Measurements from ENCODE around the gene ATRX.
"Not testable (repeated sequence)": the region's sequence is repeated elsewhere in the genome, so short reads cannot be mapped to it uniquely, and the experiment has no call there.

ATRX gene

DNA sequence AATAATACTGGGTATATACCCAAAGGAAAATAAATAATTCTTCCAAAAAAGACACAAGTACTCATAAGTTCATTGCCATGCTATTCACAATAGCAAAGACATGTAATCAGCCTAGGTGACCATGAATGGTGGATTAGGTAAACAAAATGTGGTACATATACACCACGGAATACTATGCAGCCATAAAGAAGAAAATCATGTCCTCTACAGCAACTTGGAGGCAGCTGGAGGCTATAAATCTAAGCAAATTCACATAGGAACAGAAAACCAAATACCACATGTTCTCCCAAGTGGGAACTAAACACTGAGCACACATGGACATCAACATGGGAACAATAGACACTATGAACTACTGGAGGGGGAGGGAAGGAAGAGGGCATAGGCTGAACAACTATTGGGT is 146.2 kb downstream of the ATRX start:
- TF ChIP-seq, protein P1, sequence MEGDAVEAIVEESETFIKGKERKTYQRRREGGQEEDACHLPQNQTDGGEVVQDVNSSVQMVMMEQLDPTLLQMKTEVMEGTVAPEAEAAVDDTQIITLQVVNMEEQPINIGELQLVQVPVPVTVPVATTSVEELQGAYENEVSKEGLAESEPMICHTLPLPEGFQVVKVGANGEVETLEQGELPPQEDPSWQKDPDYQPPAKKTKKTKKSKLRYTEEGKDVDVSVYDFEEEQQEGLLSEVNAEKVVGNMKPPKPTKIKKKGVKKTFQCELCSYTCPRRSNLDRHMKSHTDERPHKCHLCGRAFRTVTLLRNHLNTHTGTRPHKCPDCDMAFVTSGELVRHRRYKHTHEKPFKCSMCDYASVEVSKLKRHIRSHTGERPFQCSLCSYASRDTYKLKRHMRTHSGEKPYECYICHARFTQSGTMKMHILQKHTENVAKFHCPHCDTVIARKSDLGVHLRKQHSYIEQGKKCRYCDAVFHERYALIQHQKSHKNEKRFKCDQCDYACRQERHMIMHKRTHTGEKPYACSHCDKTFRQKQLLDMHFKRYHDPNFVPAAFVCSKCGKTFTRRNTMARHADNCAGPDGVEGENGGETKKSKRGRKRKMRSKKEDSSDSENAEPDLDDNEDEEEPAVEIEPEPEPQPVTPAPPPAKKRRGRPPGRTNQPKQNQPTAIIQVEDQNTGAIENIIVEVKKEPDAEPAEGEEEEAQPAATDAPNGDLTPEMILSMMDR (IDR thresholded peaks at IDR 0.05; ENCODE audit: low read depth, low read length), result no peak
- H3K4me3 ChIP-seq (ENCODE audit: low read depth, low read length), result no peak overlapping the region

DNA sequence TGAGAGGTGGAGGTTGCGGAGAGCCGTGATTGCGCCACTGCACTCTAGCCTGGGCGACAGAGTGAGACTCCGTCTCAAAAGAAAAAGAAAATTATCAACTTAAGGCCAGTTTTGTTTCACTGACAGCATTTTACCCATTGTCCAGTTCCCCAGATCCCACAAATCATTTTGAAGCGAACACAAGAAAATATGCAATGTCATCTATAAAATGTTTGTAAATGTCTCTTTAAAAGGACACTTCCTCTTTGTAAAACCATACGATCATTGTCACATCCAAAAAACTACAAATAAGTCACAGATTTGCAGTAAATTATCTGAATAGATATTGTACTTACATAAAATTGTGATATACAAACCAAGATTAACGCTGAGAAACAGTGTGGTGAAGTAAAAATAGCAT is 147.6 kb downstream of the ATRX start:
- H3K4me3 ChIP-seq (ENCODE audit: low read depth, low read length), result no peak overlapping the region
- TF ChIP-seq, protein P1 (IDR thresholded peaks at IDR 0.05; ENCODE audit: low read depth, low read length), result no peak

- TF ChIP-seq, protein P1 (IDR thresholded peaks at IDR 0.05; ENCODE audit: low read depth, low read length), result no peak
- no peak overlapping the region for H3K4me3 ChIP-seq (ENCODE audit: low read depth, low read length)
Measured at GRCh38 chrX:77635373-77635772, 150.6 kb downstream of the ATRX start.

- no peak overlapping the region for H3K4me3 ChIP-seq (ENCODE audit: low read depth, low read length)
- TF ChIP-seq, protein P1 (IDR thresholded peaks at IDR 0.05; ENCODE audit: low read depth, low read length), result no peak
Measured at GRCh38 chrX:77628294-77629025, 157.6 kb downstream of the ATRX start.

GRCh38 chrX:77622672-77623071 is 163.3 kb downstream of the ATRX start:
- no peak overlapping the region for H3K4me3 ChIP-seq (ENCODE audit: low read depth, low read length)

DNA sequence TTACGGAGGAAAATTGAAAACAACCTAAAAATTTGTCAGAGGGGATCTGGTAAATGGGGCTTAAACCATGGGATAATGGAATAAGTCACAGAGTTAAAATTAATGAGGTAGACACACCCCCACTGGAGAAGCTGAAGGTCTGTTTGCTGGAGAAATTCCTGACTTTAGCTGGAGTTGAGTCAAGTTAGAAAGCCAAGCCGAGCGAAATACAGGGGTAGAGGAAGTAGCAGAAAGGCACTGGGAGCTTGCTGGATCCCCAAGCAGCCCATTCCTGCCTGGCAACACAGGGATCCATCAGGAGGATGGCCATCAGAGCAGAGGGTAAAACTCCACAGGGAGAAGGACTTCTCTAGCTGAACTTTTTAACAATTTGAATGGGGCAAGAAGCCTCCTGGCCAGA is 163.8 kb downstream of the ATRX start:
- TF ChIP-seq, protein P1 (IDR thresholded peaks at IDR 0.05; ENCODE audit: low read depth, low read length), result no peak

More at GRCh38 chrX:77622672-77623071, 163.3 kb downstream of the ATRX start:
- TF ChIP-seq, protein P1 (IDR thresholded peaks at IDR 0.05; ENCODE audit: low read depth, low read length), result no peak

DNA sequence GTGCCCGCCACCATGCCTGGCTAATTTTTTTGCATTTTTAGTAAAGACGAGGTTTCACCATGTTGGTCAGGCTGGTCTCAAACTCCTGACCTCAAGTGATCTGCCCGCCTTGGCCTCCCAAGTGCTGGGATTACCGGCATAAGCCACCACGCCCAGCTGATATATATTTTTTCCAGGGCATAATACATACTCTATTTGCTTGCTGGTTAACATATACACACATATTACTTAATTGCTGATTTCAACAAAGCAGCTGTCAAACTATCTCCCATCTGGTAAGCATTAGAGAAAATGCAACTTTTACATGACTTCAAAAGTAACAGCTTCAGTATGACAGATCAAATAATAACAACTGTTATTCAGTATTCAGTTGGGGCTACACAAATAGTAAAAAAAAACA is 164.6 kb downstream of the ATRX start:
- H3K4me3 ChIP-seq (ENCODE audit: low read depth, low read length), result not testable (repeated sequence)

More for the DNA sequence above, 163.8 kb downstream of the ATRX start:
- H3K4me3 ChIP-seq (ENCODE audit: low read depth, low read length), result no peak overlapping the region

GRCh38 chrX:77617206-77617605 is 168.8 kb downstream of the ATRX start:
- no peak overlapping the region for H3K4me3 ChIP-seq (ENCODE audit: low read depth, low read length)
- TF ChIP-seq, protein P1 (IDR thresholded peaks at IDR 0.05; ENCODE audit: low read depth, low read length), result no peak
